ENCODE data around the gene S100A7A.

DNA sequence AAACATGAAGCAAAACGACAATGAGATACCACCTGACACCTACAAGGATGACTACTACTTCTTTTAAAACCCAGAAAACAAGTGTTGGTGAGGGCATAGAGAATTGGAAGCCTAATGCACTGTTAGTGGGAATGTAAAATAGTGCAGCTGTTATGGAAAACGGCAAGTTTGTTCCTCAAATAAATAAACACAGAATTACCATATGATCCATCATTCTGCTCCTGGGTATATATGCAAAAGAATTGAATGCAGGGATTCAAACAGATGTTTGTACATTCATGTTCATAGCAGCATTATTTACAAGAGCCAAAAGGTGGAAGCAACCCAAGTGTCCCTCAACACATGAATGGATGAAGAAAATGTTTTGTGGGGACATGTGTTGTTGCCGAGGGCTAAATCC, 24.1 kb upstream of the S100A7A start:
- no peak for TF ChIP-seq SUZ12 (IDR thresholded peaks at IDR 0.05; ENCODE audit: extremely low read depth, insufficient read depth, insufficient read length)
- no peak for TF ChIP-seq YY1 (IDR thresholded peaks at IDR 0.05; ENCODE audit: insufficient read depth, insufficient read length)
- TF ChIP-seq ZNF274 (IDR thresholded peaks at IDR 0.05; ENCODE audit: low read depth, low read length), result no peak

Measured in NT2/D1 (cell line).